Astrocyte (in vitro differentiated cells and primary cell): ENCODE data around the gene ZNF546.

Experiments used
- EZH2 ChIP-seq: IDR thresholded peaks from 2 replicates; pipeline ENCODE4 v1.6.1; 2012; ENCODE audit warnings: mild to moderate bottlenecking, low read length, inconsistent platforms; ENCODE audit not compliant: insufficient read depth
- TF ChIP-seq, protein P1 (sequence below): IDR thresholded peaks from 2 replicates; pipeline ENCODE4 v1.5.1; 2011; ENCODE audit warnings: low read depth, mild to moderate bottlenecking, inconsistent platforms, low read length, moderate library complexity; ENCODE audit not compliant: insufficient read depth

DNA sequence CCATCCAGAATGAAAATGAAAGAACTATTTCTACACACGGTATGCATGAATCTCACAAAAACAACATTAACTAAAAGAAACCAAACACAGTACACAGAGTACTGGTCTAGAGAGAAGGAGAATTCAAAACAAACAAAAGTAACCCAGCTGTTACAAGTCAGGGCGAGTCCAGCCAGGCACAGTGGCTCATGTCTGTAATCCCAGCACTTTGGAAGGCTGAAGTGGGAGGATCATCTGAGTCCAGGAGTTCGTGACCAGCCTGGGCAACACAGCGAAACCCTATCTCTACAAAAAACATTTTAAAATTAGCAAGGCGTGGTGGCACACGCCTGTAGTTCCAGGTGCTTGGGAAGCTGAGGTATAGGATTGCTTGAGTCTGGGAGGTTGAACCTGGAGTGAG, 27.6 kb upstream of the ZNF546 start:
- TF ChIP-seq, protein P1, sequence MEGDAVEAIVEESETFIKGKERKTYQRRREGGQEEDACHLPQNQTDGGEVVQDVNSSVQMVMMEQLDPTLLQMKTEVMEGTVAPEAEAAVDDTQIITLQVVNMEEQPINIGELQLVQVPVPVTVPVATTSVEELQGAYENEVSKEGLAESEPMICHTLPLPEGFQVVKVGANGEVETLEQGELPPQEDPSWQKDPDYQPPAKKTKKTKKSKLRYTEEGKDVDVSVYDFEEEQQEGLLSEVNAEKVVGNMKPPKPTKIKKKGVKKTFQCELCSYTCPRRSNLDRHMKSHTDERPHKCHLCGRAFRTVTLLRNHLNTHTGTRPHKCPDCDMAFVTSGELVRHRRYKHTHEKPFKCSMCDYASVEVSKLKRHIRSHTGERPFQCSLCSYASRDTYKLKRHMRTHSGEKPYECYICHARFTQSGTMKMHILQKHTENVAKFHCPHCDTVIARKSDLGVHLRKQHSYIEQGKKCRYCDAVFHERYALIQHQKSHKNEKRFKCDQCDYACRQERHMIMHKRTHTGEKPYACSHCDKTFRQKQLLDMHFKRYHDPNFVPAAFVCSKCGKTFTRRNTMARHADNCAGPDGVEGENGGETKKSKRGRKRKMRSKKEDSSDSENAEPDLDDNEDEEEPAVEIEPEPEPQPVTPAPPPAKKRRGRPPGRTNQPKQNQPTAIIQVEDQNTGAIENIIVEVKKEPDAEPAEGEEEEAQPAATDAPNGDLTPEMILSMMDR, result no peak
- TF ChIP-seq EZH2, result no peak
